AML-193 (cell line): ENCODE results near the gene EPHB2.

ENCODE experiments used
- DNase-seq, 2 experiments: peaks; one replicate each; lab custom pipeline; 2025; lab: John Stamatoyannopoulos, UW

EPHB2 gene

GRCh38 chr1:22884806-22885530 lies 174.3 kb downstream of the EPHB2 start:
- DNase-seq: no peak

DNA sequence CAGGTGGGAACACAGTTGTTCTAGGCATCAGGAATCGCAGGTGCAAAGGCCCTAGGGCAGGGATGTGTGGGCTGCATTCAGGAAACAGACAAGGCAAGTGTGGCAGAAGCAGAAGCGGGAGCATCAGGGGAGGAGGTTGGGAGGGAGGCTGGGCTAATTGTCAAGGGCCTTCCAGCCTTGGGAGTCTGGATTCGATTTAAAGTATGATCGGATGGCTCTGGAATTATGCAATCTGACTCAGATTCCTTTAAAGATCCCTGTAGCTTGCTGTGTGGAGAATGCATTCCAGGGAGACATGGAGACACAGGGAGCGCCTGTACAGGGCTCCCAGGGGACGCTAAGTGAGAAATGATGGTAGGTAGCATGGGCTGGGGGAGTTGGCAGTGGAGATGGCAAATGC lies 175.6 kb downstream of the EPHB2 start:
- no peak for DNase-seq

GRCh38 chr1:22887491-22887890 lies 176.9 kb downstream of the EPHB2 start:
- DNase-seq: no peak

DNA sequence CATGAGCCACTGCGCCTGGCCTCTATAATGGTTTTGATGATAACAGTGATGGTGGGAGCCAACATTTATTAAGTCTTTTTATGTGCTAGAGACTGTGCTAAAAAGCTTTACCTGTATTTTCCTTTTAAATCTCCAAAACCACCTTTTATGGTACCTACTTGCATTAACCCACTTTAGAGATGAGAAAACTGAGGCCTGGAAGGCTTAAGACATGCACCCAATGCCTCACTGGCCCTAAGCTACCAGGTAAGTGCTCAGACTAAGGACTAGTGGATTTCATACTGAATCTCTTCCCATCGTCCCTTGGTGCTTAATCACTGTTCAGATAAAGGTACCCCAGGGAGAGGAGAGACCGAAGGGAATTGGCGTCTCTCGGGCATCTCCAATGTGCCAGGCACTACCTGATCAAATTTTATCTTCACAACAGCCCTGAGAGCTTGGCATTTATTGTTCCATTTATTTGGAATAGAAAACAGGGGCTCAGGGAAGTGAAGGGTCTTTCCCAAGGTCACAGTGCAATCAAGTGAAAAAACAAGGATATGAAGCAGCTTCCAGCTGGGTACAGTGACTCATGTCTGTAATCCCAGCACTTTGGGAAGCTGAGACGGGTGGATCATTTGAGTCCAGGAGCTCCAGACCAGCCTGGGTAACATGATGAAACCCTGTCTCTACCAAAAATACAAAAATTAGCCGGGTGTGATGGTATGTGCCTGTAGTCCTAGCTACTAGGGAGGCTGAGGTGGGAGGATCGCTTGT lies 177.9 kb downstream of the EPHB2 start:
- DNase-seq: no peak

DNA sequence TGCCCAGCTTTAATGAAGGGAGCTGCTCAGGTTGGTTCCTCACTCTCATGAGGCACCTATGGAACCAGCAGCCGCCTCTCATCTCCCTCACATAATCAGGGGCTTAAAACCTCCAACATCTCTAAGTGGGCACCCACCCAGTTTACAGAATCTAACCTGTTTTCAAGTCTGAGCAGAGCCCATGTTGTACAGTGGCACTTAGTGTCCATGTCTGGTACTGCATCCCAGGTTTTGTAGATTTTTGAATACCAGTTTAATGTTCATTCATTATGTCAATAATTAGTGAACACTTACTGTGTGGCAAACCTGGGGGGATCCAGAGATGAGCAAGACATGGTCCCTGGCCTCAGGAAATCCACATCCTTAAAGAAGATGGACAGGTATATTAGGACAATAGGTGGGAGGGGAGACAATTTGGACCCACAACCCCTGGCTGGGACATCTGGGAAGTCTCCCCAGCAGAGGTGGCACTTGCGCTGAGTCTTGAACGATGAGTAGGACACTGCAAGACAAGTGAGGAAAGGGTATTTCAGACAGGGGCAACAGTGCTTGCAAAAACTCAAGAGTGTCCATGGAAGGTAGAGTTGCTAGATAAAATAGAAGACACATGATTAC lies 178.7 kb downstream of the EPHB2 start:
- DNase-seq: peak; percentile 4 to 16

DNA sequence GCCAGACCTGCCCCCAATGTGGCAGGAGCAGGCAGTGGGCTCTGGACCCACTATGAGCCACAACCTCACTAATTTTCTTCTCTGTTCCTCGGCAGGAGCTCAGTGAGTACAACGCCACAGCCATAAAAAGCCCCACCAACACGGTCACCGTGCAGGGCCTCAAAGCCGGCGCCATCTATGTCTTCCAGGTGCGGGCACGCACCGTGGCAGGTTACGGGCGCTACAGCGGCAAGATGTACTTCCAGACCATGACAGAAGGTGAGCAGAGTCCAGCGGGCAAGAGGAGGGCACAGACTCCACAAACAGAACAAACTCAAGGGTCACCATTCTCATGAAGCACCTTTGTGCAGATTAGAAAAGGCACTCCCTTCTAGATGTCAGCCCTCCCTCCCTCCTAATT lies 182.2 kb downstream of the EPHB2 start:
- DNase-seq: peak; percentile 14 to 54

- DNase-seq: no peak
Measured at GRCh38 chr1:22893292-22893691, 182.7 kb downstream of the EPHB2 start.

GRCh38 chr1:22895357-22895756 lies 184.7 kb downstream of the EPHB2 start:
- no peak for DNase-seq

DNA sequence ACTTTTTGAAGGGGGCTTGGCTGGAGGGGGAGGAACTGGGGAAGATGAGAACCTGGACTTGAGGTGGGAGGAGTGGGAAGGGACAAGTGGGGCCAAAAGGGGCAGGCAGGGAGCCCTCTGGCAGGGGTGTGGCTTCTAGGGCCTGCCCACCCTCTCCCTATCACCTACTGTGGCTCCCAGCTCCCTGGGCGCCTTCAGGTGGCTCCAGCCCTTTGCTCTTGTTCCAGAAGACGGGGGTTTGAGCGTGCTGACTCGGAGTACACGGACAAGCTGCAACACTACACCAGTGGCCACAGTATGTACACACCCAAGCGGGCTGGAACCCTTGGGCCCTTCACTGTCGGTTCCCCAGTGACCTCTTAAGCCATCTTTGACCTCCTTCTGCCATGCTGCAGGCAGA lies 185.5 kb downstream of the EPHB2 start:
- no peak for DNase-seq

DNA sequence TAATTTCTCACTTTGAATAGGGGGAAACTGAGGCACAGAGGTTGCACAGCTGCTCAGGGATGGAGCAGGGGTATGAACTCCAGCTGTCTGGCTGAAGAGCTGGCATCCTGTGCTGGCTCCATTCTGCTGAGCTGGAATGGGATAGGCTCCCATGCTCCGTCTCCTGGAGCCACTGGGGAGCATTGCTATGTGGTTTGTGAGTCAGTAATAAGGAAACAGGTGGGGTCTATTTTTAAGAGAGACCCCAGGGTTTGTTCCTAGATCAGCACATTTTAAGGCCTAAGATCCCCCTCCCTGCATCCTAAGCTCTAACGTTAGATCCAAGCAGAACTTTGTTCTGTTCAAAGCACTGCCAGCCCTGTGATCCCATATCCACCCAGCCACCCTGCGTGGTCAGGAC lies 189.8 kb downstream of the EPHB2 start:
- no peak for DNase-seq

- no peak for DNase-seq
Measured at GRCh38 chr1:22903113-22903512, 192.5 kb downstream of the EPHB2 start.

- no peak for DNase-seq
Measured at GRCh38 chr1:22906968-22907367, 196.3 kb downstream of the EPHB2 start.

DNA sequence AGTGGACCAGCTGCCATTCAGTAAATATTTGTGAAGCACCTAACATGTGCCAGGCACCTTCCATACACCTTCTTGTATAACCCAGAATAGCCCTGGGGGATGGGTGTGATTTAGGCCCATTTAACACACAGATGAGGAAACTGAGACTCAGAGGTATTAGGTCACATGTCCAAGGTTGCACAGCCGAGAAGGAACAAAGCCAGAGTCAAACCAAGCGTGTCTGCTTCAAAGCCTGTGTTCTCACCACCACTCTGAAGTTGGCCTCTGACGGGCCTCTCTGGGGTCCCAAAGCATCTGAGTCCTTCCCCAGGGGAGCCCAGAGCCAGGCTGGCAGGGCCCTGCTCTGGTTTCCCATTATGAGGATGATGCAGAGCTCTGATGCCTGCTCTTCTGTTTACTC lies 196.9 kb downstream of the EPHB2 start:
- no peak for DNase-seq

DNA sequence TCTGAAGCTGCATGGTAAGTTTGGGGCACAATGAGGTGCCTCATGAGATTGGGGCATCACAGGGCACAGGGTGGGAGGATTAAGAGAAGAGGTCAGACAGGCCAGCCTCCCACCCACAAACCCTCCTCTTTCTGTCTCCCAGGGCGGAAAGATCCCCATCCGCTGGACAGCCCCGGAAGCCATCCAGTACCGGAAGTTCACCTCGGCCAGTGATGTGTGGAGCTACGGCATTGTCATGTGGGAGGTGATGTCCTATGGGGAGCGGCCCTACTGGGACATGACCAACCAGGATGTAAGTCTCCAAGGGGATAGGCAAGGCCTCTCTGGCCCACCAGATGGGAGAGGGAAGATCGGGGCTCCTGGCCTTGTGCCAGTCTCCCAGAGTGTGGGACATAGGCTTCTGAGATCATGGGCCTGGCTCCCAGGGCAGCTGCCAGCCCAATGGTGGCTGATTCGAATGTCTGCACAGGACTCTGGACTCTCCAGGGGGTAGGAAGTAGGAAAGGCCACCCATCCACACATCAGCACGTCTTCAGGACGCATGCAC lies 198.3 kb downstream of the EPHB2 start:
- DNase-seq: no peak

DNA sequence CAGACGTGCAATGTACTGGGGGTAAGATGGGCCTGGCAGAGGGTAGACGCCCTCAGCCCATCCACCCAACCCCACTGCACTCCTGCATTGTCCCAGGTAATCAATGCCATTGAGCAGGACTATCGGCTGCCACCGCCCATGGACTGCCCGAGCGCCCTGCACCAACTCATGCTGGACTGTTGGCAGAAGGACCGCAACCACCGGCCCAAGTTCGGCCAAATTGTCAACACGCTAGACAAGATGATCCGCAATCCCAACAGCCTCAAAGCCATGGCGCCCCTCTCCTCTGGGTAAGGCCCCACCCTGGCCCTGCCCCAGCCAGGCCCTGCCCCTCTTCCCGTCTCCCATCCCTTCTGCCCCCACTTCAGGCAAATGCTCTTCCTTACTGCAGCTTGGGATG lies 199.6 kb downstream of the EPHB2 start:
- no peak for DNase-seq

DNA sequence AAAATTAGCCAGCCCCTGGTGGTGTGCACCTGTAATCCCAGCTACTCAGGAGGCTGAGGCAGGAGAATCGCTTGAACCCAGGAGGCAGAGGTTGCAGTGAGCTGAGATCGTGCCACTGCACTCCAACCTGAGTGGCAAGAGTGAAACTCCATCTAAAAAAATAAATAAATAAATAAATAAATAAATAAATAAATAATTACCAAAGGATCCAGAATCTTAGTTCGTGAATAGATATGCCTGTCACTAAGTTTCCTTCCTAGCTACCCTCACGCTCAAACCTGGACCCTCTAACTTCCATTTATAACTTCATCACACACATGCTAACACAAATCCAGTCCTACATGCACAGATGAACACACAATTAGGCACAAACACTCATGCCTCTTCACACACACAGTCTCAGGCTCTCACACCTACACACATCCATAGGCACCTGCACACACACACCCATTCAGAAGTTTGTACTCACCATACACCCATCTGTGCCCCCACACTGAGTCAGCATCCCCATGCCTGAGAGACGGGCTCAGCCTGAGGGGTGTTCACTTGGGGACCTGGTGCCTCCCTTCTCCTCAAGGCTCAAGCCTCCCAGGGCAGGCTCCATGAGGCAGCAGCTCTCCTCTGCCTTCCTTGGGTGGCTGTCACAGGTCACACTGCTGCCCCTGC lies 200.5 kb downstream of the EPHB2 start:
- DNase-seq: no peak

GRCh38 chr1:22912311-22912710 lies 201.7 kb downstream of the EPHB2 start:
- no peak for DNase-seq

DNA sequence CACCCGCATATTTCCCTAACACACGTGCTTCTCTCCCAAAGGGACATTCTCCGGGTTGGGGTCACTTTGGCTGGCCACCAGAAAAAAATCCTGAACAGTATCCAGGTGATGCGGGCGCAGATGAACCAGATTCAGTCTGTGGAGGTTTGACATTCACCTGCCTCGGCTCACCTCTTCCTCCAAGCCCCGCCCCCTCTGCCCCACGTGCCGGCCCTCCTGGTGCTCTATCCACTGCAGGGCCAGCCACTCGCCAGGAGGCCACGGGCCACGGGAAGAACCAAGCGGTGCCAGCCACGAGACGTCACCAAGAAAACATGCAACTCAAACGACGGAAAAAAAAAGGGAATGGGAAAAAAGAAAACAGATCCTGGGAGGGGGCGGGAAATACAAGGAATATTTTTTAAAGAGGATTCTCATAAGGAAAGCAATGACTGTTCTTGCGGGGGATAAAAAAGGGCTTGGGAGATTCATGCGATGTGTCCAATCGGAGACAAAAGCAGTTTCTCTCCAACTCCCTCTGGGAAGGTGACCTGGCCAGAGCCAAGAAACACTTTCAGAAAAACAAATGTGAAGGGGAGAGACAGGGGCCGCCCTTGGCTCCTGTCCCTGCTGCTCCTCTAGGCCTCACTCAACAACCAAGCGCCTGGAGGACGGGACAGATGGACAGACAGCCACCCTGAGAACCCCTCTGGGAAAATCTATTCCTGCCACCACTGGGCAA lies 202.9 kb downstream of the EPHB2 start:
- DNase-seq: no peak

DNA sequence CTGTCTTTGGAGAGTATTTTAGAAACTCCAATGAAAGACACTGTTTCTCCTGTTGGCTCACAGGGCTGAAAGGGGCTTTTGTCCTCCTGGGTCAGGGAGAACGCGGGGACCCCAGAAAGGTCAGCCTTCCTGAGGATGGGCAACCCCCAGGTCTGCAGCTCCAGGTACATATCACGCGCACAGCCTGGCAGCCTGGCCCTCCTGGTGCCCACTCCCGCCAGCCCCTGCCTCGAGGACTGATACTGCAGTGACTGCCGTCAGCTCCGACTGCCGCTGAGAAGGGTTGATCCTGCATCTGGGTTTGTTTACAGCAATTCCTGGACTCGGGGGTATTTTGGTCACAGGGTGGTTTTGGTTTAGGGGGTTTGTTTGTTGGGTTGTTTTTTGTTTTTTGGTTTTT lies 203.5 kb downstream of the EPHB2 start:
- DNase-seq: no peak

- DNase-seq: no peak
Measured at GRCh38 chr1:22914633-22915217, 204.1 kb downstream of the EPHB2 start.

DNA sequence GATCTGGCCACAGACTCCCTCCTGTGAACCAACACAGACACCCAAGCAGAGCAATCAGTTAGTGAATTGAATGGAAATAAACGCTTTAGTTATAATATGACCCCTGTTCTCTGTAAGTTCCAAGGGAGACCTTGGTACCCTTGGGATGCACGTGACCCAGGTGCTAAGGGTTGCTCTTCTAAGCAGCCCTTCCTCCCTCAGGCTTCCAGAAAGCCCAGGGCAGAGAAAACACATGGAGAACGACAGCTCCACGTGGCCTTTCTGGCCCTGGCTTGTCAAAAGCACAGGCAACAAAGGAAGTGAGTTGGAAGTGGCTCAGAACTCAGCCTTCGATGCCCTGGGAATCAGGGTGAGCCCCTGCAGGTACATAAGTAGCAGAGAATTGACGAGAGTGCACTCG lies 204.6 kb downstream of the EPHB2 start:
- DNase-seq: no peak
